ENCODE data around the gene DSTN.

- no peak for TF ChIP-seq CTCF (conservative IDR thresholded peaks at IDR 0.05; ENCODE audit: low read length)
- TF ChIP-seq EZH2phosphoT487 (IDR thresholded peaks at IDR 0.05; ENCODE audit: borderline replicate concordance, low read depth, low read length): no peak
Observed at GRCh38 chr20:17530153-17530552, 39.7 kb upstream of the DSTN start.

All from OCI-LY7 (cell line).